WTC11 (cell line): ENCODE data around the gene UGT1A10.

Experiments used
- ATF1 ChIP-seq: sonication (generic); formaldehyde crosslinking; IDR thresholded peaks from 2 replicates; pipeline ENCODE4 v1.8.1; 2023; ENCODE audit warnings: mild to moderate bottlenecking, moderate library complexity, missing genetic modification reagents
- ESRRA ChIP-seq: sonication (generic); formaldehyde crosslinking; IDR thresholded peaks from 2 replicates; pipeline ENCODE4 v1.8.1; 2022; ENCODE audit warnings: mild to moderate bottlenecking, missing genetic modification reagents, borderline replicate concordance
- HMGXB4 ChIP-seq: sonication (generic); formaldehyde crosslinking; IDR thresholded peaks from 2 replicates; pipeline ENCODE4 v1.8.1; 2023; ENCODE audit warnings: mild to moderate bottlenecking, moderate library complexity, missing genetic modification reagents
- NR2C2 ChIP-seq: sonication (generic); formaldehyde crosslinking; IDR thresholded peaks from 2 replicates; pipeline ENCODE4 v1.8.0; 2022; ENCODE audit warnings: mild to moderate bottlenecking, missing genetic modification reagents
- SP1 ChIP-seq: sonication (generic); formaldehyde crosslinking; conservative IDR thresholded peaks from 2 replicates; pipeline ENCODE4 v1.8.1; 2022; ENCODE audit warnings: missing genetic modification reagents
- USF2 ChIP-seq: sonication (generic); formaldehyde crosslinking; IDR thresholded peaks from 2 replicates; pipeline ENCODE4 v1.8.1; 2023; ENCODE audit warnings: mild to moderate bottlenecking, missing genetic modification reagents, moderate library complexity
- ZNF281 ChIP-seq: sonication (generic); formaldehyde crosslinking; IDR thresholded peaks from 2 replicates; pipeline ENCODE4 v1.8.0; 2023; ENCODE audit warnings: mild to moderate bottlenecking, missing genetic modification reagents
- TF ChIP-seq, protein P1 (sequence below): fragments of 200-600 bp; IDR thresholded peaks from 2 replicates; pipeline ENCODE4 v1.8.0; 2022; ENCODE audit warnings: antibody characterized with exemption

DNA sequence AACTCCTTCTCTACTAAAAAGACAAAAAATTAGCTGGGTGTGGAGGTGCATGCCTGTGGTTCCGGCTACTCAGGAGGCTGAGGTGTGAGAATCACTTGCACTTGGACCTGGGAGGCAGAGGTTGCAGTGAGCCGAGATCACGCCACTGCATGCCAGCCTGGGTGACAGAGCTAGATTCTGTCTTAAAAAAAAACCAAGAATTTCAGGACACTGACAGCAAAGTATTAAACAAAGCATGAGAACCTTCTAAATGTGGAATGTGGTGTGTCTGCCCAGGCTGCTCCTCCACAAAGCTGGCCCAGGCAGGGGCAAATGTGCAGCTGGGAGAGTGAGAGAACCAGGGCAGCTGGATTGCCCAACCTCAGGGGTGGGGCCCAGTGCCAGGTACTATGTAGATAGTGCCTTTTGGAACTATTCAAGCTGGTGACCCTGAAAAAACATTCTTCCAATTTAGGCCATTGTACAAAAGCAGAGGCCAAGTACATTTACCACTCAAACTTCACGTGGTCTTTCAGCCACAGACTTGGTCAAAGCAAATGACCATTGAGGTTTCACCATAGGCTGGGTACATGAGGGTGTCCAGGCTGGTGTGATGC lies 69.8 kb downstream of the UGT1A10 start:
- TF ChIP-seq, protein P1, sequence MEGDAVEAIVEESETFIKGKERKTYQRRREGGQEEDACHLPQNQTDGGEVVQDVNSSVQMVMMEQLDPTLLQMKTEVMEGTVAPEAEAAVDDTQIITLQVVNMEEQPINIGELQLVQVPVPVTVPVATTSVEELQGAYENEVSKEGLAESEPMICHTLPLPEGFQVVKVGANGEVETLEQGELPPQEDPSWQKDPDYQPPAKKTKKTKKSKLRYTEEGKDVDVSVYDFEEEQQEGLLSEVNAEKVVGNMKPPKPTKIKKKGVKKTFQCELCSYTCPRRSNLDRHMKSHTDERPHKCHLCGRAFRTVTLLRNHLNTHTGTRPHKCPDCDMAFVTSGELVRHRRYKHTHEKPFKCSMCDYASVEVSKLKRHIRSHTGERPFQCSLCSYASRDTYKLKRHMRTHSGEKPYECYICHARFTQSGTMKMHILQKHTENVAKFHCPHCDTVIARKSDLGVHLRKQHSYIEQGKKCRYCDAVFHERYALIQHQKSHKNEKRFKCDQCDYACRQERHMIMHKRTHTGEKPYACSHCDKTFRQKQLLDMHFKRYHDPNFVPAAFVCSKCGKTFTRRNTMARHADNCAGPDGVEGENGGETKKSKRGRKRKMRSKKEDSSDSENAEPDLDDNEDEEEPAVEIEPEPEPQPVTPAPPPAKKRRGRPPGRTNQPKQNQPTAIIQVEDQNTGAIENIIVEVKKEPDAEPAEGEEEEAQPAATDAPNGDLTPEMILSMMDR: no peak
- TF ChIP-seq ZNF281 (CRISPR knock-in tag) (no peak), HMGXB4 (CRISPR knock-in tag) (no peak), SP1 (CRISPR knock-in tag) (no peak), ESRRA (CRISPR knock-in tag) (no peak), ATF1 (CRISPR knock-in tag) (no peak), USF2 (no peak), NR2C2 (no peak)
